CD4-positive, alpha-beta T cell treated with Interleukin-21 for 1 hour (primary cell): ENCODE data around the gene MRPL20.
"Not testable (repeated sequence)": the region's sequence is repeated elsewhere in the genome, so short reads cannot be mapped to it uniquely, and the experiment has no call there.

Experiments
- DNase-seq: peaks from one replicate; pipeline ENCODE4 v3.0.0-alpha.2; 2020

The MRPL20 gene

DNA sequence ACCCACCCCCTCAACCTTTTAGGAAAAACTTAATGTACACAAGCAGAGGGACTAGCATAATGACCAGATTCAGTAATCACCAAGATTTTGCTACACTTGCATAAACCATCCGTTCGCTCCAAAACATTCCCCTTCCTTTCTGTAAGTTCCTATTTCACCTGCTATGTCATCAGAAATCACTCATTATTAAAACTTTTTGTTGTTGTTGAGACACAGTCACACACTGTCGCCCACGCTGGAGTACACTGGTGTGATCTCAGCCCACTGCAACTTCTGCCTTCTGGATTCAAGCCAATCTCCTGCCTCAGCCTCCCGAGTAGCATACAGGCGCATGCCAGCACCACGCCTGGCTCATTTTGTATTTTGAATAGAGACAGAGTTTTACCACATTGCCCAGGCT, 3.4 kb downstream of the MRPL20 start:
- DNase-seq: no peak

DNA sequence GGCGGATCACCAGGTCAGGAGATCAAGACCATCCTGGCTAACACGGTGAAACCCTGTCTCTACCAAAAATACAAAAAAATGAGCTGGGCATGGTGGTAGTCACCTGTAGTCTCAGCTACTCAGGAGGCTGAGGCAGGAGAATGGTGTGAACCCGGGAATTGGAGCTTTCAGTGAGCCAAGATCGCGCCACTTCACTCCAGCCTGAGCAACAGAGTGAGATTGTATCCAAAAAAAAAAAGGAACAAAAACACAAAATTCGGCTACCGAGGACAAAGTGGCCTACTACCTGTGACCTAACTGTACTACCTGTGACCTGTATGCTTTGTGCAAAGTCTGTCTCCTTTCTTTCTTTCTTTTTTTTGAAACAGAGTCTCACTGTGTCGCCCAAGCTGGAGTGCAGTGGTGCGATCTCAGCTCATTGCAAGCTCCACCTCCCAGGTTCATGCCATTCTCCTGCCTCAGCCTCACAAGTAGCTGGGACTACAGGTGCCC, 4.1 kb downstream of the MRPL20 start:
- DNase-seq: not testable (repeated sequence)

DNA sequence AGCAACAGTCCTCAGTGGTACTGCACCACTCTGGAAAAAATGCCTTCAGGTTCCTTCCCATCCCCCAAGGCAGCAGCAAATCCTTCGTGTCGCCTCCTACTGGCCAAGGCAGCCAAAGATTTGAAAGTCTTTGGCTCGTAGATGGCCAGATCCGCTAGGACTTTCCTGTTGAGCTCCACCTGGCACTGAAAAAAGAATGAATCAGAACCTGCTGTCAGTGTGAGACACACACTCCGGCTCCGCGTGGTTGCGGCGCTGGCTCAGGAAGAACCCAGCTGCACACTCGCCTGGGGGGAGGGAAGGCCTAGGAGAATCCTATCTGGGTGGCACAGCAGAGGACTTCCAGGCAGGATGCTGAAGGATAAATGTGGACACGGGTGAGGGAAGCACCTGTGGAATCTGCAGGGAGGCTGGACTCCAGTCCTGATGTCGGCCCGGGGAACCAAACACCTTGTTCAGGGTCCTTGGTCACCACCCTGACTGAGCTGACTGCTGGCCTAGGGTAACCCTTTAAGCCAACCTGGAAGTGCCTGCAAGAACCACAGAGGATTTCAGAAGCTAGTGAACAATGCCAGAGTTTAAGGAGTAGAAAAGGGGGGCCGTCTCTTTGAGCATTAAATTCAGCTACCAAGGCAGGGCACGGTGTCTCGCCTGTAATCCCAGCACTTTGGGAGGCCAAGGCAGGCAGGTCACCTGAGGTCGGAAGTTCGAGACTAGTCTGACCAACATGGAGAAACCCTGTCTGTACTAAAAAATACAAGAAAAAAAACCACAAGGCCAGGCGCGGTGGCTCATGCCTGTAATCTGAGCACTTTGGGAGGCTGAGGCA, 4.8 kb downstream of the MRPL20 start:
- DNase-seq: peak; percentile 41

DNA sequence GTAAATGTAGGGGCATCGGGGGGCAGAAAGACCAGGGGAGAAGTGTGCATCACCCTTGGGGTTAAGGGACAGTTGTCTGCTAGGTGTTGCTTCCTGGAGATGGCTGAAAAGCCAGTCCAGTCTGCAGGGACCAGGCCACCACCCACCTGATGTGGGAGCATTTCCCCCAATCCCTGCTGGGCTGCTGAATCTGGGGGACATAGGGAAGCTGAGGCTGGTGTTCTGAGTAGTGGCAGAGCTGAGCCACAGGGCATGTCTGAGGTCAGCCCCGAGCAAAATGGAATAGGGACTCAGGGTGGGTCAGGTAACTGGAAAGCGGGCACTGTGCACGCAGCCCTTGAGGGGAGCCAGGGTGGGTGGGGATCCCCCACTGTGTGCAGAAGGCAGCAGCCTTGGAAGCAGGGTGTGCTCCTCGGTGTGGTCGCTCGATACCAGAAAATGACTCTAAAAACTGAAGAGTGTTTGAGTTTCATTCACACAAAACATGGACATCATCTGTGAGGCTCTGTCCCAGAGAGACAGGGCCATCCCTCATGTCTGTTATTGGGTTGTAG, 5.6 kb downstream of the MRPL20 start:
- DNase-seq: no peak

DNA sequence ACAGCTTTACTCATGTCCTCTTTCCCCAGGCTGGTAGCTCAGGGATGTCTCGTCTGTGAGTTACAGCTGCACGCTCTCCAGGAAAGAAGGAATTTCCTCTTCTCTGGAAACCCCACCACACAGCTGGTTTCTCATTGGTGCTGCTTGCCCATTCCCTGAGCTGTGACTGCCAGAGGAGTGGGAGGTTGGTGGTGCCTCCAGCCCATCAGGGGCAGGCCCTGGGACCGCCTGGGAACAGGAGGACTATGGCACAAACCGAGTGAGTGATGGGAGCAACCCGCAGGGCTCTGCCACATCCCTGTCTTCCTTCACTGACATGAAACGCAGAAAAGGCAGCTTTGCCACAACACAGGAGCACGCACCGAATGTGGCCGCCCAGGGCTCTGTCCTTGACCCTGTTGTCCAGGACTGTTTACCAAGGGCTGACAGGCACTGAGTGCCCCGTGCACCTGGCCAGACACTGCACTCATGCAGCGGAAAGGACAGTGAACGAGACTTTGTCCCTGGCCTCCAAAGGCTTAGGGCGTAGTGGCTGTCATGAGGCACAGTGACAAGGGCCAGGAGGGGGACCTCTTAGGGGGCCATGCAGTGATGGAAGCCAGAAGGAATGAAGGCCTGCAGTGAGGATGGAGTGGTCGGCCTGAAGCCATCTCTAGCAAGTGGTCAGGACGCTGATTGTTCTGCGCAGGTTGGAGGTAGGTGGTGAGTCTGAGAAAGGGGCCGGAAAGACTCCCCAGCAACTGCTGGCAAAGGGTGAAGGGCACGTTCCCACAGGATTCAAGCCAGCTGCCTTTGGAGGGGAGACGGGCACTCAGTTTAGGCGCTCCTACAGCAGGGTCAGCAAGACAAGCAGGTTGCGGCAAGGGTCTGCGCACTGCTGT, 6.3 kb downstream of the MRPL20 start:
- no peak for DNase-seq

DNA sequence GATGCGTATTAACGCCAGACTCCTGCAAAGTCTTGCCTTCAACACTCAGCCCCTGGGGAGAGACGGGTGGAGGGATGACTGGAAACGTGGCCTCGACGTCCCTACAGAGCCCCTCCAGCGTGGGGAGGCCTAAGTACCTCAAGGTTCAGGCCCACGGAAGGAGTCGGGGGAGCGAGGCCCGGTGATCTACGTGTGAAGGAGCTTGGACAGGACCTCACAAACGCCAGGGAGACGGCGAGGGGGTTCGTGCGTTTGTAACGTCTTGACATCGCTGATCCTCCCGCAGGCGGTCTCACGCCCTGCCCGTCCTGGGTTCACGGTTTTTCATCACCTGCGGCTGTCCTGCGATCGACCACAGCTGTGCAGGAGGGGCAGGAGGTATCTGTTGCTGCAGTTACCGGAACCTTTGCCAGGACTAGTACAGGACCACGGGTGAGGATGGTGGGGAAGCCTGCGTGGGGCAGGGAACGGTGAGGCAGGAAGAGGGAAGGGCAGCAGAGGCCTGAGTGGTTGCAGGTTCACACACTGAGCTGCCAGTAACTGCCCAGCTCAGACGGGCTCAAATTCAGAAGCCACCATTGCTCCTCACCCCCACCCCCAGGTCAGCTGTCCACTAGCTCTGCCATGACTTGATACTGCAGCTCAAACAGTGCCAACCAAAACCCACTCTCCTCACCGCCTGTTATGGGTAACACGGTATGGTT, 7.1 kb downstream of the MRPL20 start:
- no peak for DNase-seq

DNA sequence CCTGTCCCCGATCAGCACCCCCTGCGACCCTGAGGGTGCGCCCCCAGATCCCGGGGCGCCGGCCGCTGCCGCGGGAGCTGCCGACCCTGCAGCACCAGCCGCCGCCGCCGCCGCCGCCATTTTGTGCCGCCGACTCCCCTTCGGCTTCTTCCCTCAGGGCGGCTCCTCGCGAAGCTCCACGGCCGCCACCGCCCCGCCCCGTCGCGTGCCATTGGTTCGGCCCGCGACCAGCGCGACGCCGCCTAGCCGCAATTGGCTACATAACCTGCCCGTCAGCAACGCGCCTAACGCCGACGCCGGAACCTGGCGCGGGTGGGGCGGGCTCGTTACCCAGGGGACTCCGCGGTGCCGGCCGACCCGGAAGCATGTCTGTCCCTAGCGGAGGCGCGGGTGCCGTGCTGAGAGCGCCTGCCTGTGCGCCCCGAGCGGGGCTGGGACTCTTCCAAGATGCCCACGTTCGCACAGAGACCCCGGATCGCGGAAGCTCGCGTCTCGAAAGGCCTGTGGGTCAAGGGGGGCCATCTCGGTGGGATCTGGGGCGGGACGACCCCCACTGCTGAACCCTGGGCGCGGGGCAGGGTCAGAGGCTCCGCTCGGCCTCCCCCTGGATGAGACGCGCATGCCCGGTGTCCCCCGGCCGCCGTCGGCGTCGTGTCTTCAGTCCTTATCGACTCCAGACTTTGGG, 7.8 kb downstream of the MRPL20 start, which contains the start of gene CCNL2:
Gene CCNL2, minus strand, starts transcription at position 149 of the 685 bp plus-strand sequence. Its CDS starts 29 bp downstream, at position 120.
- DNase-seq: peak; percentile 99

DNA sequence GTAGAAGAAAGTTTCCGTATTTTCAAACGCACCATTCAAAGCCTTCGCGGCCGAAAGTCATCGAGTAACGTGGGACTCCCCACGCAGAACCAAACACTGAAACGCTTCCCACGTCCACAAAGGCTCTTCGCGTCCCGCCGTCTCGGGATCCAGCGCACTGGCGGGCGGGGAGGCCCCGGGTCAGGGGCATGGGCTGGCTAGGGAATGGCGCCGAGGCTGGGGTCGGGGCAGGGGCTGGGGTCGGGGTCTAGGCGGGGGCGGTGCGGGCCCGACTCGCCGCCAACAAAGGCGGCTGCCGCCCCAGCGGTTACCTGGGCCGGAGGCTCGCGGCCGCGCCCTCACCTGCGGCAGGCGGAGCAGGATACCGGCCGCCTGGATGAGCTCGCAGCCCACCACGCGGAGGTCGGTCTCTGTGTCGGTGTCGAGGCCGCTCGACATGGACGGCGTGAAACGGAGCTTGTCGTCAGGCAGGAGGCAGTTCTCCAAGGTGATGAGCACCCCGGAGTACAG, 8.4 kb downstream of the MRPL20 start:
- DNase-seq: no peak

DNA sequence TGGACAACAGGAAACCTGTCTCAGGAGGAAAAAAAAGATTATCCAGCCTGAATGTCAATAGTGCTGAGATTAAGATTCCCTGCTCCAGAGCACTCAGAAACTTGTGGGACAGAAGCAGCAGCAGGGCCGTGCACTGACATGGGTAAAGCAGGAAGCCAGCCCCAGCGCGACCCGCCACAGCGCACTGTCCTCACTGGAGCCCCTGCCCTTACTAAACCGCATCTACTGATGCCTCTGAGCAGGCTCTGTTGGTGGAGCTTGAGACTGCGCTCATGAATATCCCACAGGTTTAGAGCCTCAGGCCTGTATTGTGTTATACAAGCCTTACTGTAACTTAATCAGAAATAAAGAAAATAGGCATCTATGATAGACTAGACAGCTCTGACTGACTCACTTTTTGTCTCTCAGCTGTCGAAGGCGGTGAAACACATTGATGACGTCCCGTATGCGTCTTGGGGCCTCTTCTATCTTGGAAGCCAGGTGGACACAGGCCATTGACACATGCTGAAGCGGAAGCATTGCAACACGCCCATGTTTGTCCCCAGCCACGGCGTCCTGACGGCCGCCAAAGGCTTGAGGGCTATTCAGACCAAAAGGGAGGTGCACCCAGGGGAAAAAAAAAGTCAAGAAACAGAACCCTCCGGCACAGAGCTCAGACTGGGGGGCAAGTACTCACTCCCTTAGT, 9.1 kb downstream of the MRPL20 start:
- DNase-seq: no peak

DNA sequence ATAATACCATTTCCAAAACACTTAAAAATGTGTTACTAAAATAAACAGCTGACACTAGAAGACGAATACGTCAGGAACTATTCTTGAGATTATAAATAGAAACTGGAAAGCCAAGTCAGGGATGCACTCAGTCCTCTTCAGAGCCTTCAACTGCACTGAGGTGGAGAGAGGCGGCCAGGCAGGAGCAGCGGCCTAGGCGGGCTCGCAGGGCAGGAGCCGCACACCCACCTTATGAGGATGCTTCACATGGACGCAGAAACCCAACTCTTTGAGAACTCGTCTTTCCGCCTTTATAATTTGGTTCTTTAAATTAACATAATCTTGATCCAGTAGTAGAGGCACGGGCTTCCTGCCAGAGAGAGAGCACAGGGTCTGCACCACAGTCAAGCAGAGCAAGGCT, 11.9 kb downstream of the MRPL20 start:
- no peak for DNase-seq

DNA sequence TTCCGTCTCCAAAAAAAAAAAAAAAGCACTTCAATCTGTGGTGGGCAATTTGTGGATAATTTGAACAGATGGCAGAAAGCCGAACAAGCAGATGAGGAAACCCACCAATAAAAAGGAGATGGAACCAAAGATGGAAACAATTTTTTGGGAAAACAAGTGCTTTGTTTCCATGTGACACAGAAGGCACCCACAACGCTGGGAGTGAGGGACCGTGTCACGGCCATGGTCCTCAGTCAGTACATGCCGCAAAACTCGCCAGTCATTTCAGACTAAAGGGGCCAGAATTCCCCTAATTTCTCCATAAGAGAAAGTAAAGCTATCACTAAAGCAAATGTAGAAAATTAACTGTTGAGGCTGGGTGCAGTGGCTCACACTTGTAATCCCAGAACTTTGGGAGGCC, 13.0 kb downstream of the MRPL20 start:
- DNase-seq: no peak

DNA sequence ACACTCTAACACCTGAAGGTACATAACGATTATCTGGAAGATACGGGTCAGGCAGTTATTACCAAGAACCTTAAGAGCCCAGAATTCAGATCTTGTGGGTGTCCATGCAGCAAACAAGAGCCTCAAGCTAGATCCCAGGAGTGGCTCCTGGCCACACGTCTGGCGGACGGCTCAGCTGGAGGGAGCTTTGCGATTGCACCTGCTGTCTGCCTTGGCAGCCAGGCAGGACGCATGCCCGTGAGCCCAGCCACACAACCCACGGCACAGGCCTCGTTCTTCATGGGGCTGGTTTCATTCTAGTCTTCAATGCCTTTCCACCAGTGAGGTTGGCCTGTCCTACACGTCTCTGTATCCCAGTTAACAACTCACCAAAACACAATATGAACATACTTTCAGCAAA, 13.7 kb downstream of the MRPL20 start:
- no peak for DNase-seq

DNA sequence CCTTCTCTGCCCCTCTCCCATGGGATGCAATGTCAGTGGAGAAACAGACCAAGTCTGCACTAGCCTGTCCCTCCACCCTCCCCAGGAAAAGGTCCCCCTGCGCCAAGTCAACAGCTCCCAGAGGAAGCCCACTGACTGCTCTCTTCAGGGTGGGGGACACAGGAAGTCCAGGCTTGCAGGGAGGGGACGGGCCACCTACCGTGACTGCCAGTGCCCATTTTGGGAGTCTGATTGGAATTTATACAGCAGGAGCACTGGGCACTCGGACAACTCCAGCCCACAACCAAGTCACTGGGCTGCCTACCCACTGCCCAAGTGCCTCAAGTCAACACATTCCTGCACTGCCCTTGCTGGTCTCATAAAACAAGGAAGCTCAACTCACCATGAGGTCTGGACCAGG, 14.1 kb downstream of the MRPL20 start:
- no peak for DNase-seq

DNA sequence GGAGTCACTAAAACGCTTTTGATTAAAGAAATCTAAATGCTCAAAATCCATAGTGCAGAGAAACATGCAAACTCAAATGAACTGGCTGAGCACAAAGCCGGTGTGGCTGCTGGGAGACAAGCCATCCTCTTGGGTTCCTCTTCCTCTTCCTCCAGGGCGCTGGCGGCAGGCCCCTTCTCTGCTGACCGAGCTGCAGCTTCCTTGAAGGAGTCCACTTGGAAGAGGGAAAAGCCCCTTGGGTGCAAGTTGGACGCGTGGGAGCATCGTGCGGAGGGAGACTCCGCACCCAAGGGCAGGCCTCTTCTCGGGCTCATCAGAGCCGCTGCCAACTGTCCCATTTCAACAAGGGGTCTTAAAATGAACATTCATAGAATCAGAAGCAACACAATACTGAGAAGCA, 15.9 kb downstream of the MRPL20 start:
- DNase-seq: no peak

DNA sequence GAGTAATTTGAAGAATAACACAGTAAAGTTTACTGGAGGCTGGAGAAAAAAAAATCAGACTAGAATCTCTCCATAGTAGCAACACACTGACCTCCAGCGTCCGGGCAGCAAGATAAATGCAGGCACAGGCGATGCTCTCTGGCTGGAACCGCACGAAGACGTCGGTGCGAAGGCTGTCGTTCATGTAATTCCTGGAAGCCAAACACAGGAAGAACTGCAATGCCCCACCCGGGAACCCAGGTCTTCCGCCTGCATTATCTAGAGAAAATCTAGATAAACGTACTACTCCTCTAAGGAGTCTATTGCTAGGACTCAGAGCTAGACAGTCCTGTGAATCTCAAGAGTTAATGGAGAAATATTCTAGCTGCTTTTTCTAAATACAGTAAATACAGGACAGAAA, 16.4 kb downstream of the MRPL20 start:
- no peak for DNase-seq

DNA sequence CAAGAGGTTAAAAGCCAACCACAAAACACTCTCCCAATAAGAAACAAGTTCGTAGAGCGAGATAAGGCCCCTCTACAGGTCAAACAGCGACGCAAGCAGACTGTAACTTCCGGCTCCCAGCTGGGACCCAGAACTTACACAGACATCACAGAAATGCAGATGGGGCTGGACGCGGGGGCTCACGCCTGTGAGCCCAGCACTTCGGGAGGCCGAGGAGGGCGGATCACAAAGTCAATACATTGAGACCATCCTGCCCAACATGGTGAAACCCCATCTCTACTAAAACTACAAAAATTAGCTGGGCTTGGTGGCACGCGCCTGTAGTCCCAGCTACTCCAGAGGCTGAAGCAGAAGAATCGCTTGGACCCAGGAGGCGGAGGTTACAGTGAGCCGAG, 19.0 kb downstream of the MRPL20 start:
- DNase-seq: no peak

DNA sequence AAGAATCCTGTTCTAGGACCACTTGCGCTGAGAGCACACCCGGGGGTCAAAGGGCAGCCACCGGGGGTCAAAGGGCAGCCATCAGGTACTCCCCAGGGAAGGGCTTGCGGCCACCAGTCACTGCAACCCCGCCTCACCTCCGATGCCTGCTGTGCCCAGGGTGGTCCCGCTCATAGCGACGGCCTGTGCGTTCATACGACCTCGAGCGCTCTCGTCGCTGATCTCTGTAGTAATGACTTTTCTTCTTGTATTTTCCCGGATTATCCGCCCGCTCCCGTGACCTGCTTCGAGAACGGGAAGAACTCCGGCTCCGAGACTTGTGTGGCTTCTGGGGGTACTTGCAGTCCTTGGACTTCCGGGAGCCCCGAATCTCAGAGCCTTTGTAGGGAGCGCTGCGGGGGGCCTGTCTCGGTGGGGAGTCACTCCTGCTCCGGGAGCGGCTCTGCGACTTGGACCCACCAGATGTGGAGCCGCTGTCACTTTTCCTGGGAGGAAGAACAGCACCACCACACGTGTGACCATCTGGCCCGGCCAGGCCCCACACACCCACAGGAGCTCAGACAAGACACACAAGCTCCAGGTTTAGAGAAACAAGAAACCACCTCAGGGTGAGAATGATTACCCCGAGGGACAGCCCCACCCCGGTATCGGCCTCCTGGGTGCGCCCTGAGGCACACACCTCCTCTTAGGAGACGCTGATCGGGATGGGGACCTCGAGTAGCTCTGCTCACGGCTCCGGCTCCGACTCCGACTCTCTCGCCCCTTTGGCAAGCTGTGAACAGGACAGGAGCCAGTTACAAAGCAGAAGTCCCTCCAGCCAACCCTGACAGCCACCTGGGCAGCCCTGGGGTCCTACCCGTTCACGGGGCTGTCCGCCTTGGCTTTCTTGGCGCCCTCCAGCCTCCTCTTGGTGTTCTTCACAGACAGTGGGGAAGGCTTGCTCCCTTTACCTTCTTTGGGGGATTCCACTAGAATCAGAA, 19.7 kb downstream of the MRPL20 start:
- no peak for DNase-seq

DNA sequence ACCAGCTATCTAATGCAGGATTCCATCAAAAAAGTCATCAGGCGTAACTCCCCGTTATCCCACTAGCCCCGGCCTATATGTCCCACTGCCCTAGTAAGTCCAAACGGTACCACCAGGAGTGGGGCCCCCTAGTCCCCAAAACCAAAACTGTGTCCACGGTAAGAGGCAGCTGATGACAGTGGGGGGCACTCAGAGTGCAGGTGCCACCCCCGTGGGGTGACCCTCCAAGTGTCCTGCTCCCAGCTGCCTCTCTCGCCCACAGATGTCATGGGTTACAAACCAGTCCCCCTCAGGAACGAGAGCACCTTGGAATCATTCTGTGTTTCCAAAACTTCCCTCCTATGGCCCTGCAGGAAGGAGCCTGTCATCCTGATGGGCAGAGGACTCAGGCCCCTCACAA, 21.2 kb downstream of the MRPL20 start:
- no peak for DNase-seq

DNA sequence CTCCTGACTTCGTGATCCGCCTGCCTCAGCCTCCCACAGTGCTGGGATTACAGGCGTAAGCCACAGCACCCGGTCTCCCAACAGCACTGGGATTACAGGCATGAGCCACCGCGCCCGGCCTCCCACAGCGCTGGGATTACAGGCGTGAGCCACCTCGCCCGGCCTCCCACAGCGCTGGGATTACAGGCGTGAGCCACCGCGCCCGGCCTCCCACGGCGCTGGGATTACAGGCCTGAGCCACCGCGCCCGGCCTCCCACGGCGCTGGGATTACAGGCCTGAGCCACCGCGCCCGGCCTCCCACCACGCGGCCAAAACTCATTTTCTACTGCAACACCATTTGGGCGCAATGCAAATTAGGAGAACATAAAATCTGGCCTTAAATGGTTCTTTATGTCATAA, 21.8 kb downstream of the MRPL20 start:
- DNase-seq: not testable (repeated sequence)

DNA sequence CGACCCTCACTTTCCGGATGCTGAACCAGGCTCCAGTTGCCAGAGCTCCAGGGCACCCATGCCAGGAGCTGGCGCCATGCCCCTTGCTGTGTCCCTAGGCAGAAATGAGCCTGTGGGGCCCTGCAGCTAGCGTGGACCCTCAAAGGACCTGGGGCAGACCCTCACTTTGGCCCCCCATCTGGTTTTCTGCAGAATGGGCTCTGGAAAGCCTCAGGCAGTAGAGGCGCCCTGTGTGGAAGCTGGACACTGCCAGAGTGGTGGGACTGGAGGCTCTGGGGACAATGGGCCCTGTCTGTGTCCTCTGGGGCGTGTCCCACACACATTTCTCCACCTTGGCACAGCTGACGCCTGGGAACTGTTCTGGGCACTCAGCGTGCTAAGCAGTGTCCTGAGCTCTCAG, 25.8 kb downstream of the MRPL20 start:
- DNase-seq: no peak
